Osteoblast (primary cell): Measurements from ENCODE around the gene CHST12. TPM values are rescaled to one million over a fixed set of nuclear protein-coding genes. Genes with fewer than 3 reads are reported as not detected.

Source experiments
- DNase-seq: peaks from one replicate; pipeline ENCODE4 v3.0.0; 2011; ENCODE audit warnings: low spot score, mixed read lengths; ENCODE audit not compliant: insufficient read length; ENCODE audit errors: missing footprints
- H2AFZ ChIP-seq: 2 replicates; pipeline ENCODE4 v1.6.0; 2011; ENCODE audit warnings: mild to moderate bottlenecking, low read length
- H3K27ac ChIP-seq: 2 replicates; pipeline ENCODE4 v1.5.1; 2011; ENCODE audit warnings: mild to moderate bottlenecking, low read depth, low read length, moderate library complexity
- H3K27me3 ChIP-seq: 2 replicates; pipeline ENCODE4 v1.6.0; 2012; ENCODE audit warnings: mild to moderate bottlenecking, control low read depth, inconsistent platforms, low read length, moderate library complexity; ENCODE audit not compliant: insufficient read depth
- H3K36me3 ChIP-seq: 2 replicates; pipeline ENCODE4 v1.5.1; 2011; ENCODE audit warnings: mild to moderate bottlenecking, low read length, control low read depth, moderate library complexity; ENCODE audit not compliant: insufficient read depth
- H3K4me1 ChIP-seq: 2 replicates; pipeline ENCODE4 v1.5.1; 2011; ENCODE audit warnings: mild to moderate bottlenecking, low read length, control low read depth, moderate library complexity; ENCODE audit not compliant: insufficient read depth
- H3K4me2 ChIP-seq: 2 replicates; pipeline ENCODE4 v1.6.0; 2011; ENCODE audit warnings: mild to moderate bottlenecking, low read length; ENCODE audit not compliant: insufficient read depth
- H3K4me3 ChIP-seq: fragments of 200-600 bp; sonication (generic); 3 replicates; pipeline ENCODE4 v1.5.1; 2012; ENCODE audit warnings: mild to moderate bottlenecking, low read length, inconsistent platforms; ENCODE audit not compliant: insufficient read depth
- H3K79me2 ChIP-seq: 2 replicates; pipeline ENCODE4 v1.6.0; 2012; ENCODE audit warnings: mild to moderate bottlenecking, low read length, control low read depth, inconsistent platforms; ENCODE audit not compliant: insufficient read depth
- H3K9me3 ChIP-seq: 2 replicates; pipeline ENCODE4 v1.5.1; 2011; ENCODE audit warnings: low read depth, low read length, control low read depth
- H4K20me1 ChIP-seq: 2 replicates; pipeline ENCODE4 v1.6.0; 2012; ENCODE audit warnings: mild to moderate bottlenecking, low read length, control low read depth; ENCODE audit not compliant: insufficient read depth
- total RNA-seq: library from RNA; depleted of rRNA; stranded (reverse); fragments of >200 nt; gene quantifications from 2 replicates; pipeline ENCODE4 v1.2.3, GENCODE V29; 2012
- TF ChIP-seq, protein P1 (sequence below): IDR thresholded peaks from 2 replicates; pipeline ENCODE4 v1.5.1; 2011; ENCODE audit warnings: mild to moderate bottlenecking, low read depth, low read length, moderate library complexity; ENCODE audit errors: extremely low read depth

CHST12 gene
- total RNA-seq, 1 donor = 4.0 TPM

DNA sequence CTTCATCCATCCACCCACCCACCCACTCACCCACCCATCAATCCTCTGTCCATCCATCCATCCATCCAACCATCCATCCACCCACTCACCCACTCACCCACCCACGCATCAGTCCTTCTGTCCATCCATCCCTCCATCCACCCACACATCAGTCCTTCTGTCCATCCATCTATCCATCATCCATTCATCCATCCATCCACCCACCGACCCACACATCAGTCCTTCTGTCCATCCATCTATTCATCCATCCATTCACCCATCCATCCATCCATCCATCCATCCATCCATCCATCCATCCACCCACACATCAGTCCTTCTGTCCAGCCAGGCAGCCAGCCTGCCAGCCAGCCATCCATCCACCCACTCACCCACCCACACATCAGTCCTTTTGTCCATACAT, 88.6 kb downstream of the CHST12 start:
- DNase-seq = no peak
- Histone ChIP-seq H3K4me1 (peaks cover 26% of the 10 kb centered on the region), H2AFZ (no peak overlapping the region), H3K4me3 (no peak overlapping the region), H3K36me3 (no peaks in the 10 kb centered on the region), H3K27me3 (no peaks in the 10 kb centered on the region), H3K79me2 (no peaks in the 10 kb centered on the region), H3K4me2 (no peak overlapping the region), H3K9me3 (no peaks in the 10 kb centered on the region), H3K27ac (no peak overlapping the region), H4K20me1 (no peaks in the 10 kb centered on the region)
- TF ChIP-seq, protein P1, sequence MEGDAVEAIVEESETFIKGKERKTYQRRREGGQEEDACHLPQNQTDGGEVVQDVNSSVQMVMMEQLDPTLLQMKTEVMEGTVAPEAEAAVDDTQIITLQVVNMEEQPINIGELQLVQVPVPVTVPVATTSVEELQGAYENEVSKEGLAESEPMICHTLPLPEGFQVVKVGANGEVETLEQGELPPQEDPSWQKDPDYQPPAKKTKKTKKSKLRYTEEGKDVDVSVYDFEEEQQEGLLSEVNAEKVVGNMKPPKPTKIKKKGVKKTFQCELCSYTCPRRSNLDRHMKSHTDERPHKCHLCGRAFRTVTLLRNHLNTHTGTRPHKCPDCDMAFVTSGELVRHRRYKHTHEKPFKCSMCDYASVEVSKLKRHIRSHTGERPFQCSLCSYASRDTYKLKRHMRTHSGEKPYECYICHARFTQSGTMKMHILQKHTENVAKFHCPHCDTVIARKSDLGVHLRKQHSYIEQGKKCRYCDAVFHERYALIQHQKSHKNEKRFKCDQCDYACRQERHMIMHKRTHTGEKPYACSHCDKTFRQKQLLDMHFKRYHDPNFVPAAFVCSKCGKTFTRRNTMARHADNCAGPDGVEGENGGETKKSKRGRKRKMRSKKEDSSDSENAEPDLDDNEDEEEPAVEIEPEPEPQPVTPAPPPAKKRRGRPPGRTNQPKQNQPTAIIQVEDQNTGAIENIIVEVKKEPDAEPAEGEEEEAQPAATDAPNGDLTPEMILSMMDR = no peak

DNA sequence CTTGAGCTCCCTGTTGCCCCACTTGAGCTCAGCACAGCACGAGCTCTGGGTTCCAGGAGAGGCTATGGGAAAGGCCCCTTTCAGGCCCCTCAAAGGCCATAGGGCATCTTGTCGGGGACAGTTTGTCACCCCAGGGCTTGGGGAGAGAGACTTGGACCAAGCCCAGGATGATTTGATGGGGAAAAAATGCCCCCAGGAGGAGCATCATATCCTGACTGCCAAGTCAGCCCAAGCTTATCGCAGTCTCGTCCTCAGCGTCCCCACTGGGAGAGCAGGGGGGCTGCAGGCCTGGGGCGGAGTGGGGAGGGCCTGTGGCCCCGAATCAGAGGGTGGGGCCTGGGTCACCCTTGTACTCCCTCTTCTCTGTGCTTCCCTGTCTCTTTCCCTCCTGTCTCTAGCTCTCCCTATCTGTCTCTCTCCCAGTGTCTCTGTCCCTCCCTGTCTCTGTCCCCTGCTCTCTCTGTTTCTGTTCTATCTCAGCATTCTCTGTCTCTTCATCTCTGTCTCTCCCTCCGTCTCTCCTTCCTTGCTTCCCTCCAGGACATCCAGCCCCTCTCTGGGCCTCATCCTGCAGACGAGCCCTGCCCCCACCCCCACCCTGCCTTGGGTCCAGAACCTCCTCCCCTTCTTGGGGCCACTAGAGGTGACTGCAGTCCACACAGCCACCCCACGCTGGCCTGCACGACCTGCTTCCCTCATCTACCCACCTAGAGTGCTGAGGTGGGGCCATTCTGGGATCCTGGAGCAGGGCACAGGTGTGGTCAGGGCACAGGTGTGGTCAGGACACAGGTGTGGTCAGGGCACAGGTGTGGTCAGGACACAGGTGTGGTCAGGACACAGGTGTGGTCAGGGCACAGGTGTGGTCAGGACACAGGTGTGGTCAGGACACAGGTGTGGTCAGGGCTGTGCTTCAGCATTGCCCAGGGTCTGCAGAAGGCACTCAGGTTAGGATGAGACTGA, 90.1 kb downstream of the CHST12 start:
- no peak overlapping the region for H3K4me3 ChIP-seq
- peak; percentile 79 for DNase-seq
- no peaks in the 10 kb centered on the region for H3K36me3 ChIP-seq
- TF ChIP-seq, protein P1 = no peak
- no peaks in the 10 kb centered on the region for H4K20me1 ChIP-seq
- peaks cover 12% of the 10 kb centered on the region for H3K4me1 ChIP-seq
- H3K4me2 ChIP-seq = no peak overlapping the region
- no peaks in the 10 kb centered on the region for H3K79me2 ChIP-seq
- H3K9me3 ChIP-seq = no peaks in the 10 kb centered on the region
- H3K27ac ChIP-seq = no peak overlapping the region
- H2AFZ ChIP-seq = no peak overlapping the region
- no peaks in the 10 kb centered on the region for H3K27me3 ChIP-seq

DNA sequence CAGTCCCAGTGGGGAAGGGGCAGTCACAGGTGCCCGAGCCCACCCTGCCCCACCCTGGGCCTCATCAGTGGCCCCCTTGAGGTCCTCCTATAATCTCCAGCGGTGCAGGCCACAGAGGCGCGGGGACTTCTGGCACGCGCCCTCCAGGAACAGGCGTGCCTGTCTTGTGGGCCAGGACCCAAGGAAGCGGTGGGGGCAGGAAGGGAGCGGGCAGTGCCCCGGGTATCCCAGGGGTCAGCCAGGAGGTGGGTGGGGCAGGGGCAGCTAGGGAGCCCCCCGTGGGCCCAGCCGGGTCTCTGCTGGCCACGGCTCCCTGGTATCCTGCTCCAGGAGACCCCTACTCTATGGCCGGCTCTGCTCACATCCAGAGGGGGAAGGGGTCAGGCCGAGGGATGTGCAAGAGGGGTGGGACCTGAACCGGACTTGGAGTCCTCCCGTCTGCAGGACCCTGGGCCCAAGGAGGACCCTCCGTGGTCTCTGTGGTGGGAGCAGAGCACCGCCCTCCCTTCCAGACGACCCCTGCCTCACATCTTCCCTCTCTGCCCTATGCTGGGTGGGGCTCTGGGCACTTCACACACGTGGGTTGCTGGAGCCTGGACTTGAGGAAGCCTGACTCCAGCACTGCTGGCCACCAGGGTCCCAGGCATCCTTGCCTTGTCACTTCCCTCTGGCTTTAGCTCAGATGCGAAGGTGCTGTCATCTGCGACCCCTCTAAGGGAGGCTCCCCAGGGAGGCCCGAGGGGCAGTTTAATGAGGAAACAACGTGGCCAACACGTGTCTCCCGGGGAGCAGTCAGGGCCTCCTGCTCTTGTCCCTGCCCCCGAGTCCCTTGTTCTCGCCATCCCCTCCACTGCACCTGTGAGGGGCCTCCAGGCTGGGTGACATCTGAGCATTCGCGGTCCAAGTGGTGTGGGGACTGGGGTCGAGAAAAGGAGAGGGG, 91.0 kb downstream of the CHST12 start:
- Histone ChIP-seq H3K27me3 (no peaks in the 10 kb centered on the region), H2AFZ (no peak overlapping the region), H3K27ac (no peak overlapping the region), H3K4me1 (peaks cover 8% of the 10 kb centered on the region), H4K20me1 (no peaks in the 10 kb centered on the region), H3K9me3 (no peaks in the 10 kb centered on the region), H3K79me2 (no peaks in the 10 kb centered on the region), H3K4me2 (no peak overlapping the region), H3K36me3 (no peaks in the 10 kb centered on the region), H3K4me3 (no peak overlapping the region)
- TF ChIP-seq, protein P1 = no peak
- no peak for DNase-seq
